ENCODE measurements around the gene KIF1C. TPM values are rescaled to one million over a fixed set of nuclear protein-coding genes. Genes with fewer than 3 reads are reported as not detected.

The KIF1C gene
- polyA plus RNA-seq, 1 donor from 2014 or later = 15.0 TPM

DNA sequence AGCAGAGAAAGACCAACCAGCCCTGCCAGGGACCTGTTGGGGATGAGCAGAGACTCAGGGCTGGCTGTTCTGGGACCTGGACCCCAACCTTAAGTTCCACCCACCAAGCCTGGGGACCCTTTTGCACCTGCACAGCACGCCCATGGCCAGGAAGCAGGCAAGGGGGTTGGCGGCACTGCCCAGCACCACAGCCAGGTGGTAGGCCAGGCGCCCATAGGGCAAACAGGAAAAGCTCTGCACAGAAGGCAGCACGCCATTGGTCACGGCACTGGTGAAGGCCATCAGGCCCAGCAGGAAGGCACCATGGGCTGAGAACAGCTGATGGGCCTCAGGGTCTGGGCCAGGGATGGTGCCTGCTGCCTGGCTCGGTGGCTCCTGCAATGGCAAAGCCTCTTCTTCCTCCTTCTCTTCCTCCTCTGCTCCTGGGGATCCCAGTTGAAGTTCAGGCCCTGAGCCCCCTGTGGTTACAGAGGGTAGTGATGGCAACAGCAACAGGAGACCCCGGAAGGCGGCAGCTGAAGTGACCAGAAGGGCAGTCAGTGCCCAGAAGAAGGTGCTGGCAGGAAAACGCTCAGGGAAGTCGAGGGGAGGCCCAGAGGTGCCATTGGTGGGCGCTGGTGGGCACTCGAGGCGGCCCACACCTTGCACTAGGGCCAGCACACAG lies 35.7 kb downstream of the KIF1C start:
- Mint-ChIP-seq H3K27me3 (peaks cover 3% of the 10 kb centered on the region), H3K9me3 (no peaks in the 10 kb centered on the region), H3K27ac (no peak overlapping the region), H3K4me1 (peaks cover 6 to 15% (median 12%) of the 10 kb centered on the region in 3 donors), H3K4me3 (peak overlapping the region in 2 of 4 donors; percentile 8 to 37), H3K36me3 (no peaks in the 10 kb centered on the region)

DNA sequence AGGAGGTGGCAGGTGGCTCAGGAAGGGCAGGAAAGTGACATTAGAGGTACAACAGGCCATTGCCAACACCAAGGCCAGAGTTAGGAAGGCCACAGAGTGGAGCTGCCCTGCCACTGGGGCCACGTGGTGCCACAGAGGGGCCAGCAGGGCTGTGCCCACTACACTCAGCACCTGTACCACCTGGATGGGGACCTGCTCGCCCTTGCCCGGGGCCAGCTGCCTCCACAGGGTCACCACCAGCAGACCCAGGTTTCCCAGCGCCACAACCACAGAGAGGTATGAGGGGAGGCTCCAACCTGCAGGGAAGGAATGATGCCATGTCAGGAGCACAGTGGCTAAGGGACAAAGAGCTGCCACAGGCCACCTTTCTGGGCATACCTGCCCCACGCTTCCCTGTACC lies 36.3 kb downstream of the KIF1C start:
- Mint-ChIP-seq H3K4me1 (peaks cover 6 to 15% (median 12%) of the 10 kb centered on the region in 3 donors), H3K36me3 (no peaks in the 10 kb centered on the region), H3K9me3 (no peaks in the 10 kb centered on the region), H3K4me3 (no peak overlapping the region), H3K27me3 (peaks cover 3% of the 10 kb centered on the region), H3K27ac (no peak overlapping the region)

DNA sequence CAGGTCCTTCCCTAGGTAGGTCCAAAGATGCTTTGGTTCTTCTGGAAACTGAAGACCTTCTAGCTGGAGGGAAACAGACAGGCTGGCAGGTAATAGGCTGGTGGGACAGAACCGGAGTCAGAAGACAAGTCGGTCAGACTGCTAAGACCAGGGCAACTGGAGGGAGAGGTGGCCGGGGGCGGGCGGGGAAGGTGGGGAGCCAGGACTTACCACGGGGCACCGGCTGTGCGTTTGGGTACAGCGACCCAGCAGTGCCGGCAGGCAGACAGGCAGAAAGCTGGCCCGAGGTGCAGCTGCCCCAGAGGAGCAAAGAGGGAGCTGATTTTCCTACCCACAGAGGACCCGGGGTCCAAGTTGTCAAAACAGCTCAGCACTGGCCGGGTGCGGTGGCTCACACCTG lies 36.9 kb downstream of the KIF1C start:
- H3K4me1 Mint-ChIP-seq = peaks cover 6 to 15% (median 12%) of the 10 kb centered on the region in 3 donors
- H3K4me3 Mint-ChIP-seq = no peak overlapping the region
- H3K9me3 Mint-ChIP-seq = no peaks in the 10 kb centered on the region
- no peak overlapping the region for H3K27ac Mint-ChIP-seq
- H3K27me3 Mint-ChIP-seq = peaks cover 3% of the 10 kb centered on the region
- no peaks in the 10 kb centered on the region for H3K36me3 Mint-ChIP-seq

DNA sequence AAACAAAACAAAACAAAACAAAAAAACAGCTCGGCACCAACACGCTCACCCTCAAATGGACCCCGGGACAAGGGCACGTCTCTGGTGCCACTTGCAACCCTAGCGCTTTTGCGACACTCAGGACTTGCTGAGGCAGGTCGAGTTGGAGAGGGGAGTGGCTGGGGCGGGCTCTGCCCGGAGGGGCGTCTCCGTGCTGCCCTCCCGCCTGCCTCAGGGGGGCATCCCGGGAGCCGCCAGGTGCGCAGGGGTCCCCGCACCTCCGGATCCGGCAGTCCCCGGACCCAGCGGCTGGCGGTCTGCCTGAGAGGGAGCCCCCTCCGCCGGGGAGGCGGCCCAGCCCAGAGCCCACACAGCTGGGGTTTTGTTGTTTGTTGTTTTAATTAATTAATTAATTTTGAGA lies 37.6 kb downstream of the KIF1C start, which contains the start of gene SLC52A1:
Gene SLC52A1 (minus strand): TSS at position 112 of the 400 bp plus-strand sequence. CDS start 820 bp downstream, outside the sequence.
- no peak within 1 kb of the TSS for H3K27ac Mint-ChIP-seq
- no peaks in the 10 kb centered on the region for H3K9me3 Mint-ChIP-seq
- H3K4me3 Mint-ChIP-seq = no peak within 1 kb of the TSS

DNA sequence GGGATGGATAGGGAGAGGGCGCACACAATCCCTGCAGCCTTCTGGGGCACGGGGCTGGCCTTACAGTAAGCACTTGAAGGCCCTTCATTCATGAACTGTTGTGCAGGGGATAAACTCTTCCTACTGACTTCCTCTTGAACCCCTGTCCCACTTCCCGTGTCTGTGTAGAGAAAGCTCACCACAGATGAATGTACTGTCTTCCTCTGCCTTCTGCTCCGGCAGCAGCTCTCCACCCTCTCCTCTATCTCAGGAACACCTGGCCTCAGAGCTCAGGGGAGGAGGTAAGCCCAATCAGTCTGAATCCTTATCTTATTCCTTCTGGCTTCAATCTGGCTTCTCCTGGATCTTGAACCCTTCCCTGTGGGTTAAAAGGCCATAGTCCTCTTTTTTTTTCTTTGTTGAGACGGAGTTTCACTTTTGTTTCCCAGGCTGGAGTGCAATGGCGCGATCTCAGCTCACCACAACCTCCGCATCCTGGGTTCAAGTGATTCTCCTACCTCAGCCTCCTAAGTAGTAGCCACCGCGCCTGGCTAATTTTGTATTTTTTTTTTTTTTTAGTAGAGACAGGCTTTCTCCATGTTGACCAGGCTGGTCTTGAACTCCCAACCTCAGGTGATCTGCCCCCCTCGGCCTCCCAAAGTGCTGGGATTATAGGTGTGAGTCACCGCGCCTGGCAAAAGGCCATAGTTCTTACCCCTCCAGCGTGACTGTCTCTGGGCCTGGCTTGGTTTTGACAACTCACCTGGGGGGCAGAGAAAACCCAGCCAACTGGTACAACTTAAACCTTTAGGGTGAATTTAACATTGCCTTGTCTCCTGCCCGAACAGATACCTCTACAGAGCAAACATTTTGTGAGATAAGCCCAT lies 44.6 kb downstream of the KIF1C start:
- Mint-ChIP-seq H3K4me1 (peaks cover under 1 to 5% (median 3%) of the 10 kb centered on the region in 3 donors), H3K27ac (no peak overlapping the region)

More for the DNA sequence above, 37.6 kb downstream of the KIF1C start, which contains the start of gene SLC52A1:
- H3K4me1 Mint-ChIP-seq = peaks cover 6 to 15% (median 12%) of the 10 kb centered on the region in 3 donors
- H3K36me3 Mint-ChIP-seq = no peaks in the 10 kb centered on the region
- peaks cover 3% of the 10 kb centered on the region for H3K27me3 Mint-ChIP-seq

DNA sequence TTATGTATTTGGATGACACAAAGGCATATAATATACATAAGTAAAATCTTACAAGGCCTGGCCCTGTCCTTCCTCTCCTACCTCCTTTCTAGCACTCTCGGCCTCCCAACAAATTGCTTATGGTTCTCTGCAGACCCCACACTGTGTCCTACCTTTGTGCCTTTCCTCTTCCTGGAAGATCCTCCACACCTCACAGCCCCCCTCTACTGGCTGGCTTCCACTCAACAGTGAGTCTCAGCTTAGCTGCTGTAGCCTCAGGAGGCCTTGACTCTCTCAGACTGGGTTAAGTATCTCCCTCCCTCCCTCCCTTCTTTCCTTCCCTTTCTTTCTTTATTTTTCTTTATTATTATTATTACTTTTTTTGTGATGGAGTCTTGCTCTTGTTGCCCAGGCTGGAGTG lies 45.8 kb downstream of the KIF1C start:
- H3K27me3 Mint-ChIP-seq = no peaks in the 10 kb centered on the region
- no peaks in the 10 kb centered on the region for H3K9me3 Mint-ChIP-seq
- H3K4me1 Mint-ChIP-seq = peaks cover 5 to 9% (median 6%) of the 10 kb centered on the region in 3 donors
- H3K27ac Mint-ChIP-seq = no peak overlapping the region
- H3K36me3 Mint-ChIP-seq = no peaks in the 10 kb centered on the region
- H3K4me3 Mint-ChIP-seq = peak overlapping the region in 1 of 4 donors; percentile 39

More for the DNA sequence above, 44.6 kb downstream of the KIF1C start:
- Mint-ChIP-seq H3K9me3 (no peaks in the 10 kb centered on the region), H3K4me3 (peak overlapping the region in 1 of 4 donors; percentile 80), H3K36me3 (no peaks in the 10 kb centered on the region), H3K27me3 (no peaks in the 10 kb centered on the region)

DNA sequence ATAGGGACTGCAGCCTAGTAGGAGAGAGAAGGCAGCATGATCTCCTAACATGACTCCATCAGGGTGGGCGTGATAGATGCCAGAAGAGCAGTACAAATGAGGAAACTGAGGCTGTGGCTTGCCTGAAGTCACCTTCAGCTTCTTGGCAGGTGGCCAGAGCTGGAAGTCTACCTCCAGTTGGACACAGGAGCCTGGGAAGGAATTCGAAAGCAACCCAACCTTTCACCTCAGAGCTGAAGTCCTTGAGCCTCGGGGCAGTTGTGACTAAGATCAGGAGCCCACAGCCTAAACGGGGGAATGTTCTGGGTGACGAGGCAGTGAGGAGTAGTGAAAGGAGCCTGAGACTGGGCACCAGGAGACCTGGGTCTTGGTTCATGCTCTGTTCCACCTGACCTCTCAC lies 46.9 kb downstream of the KIF1C start:
- Mint-ChIP-seq H3K27ac (peak overlapping the region in 1 of 3 donors; percentile 16), H3K36me3 (no peaks in the 10 kb centered on the region), H3K9me3 (no peaks in the 10 kb centered on the region), H3K27me3 (no peaks in the 10 kb centered on the region), H3K4me1 (peaks cover 10 to 16% (median 10%) of the 10 kb centered on the region in 3 donors), H3K4me3 (no peak overlapping the region)

DNA sequence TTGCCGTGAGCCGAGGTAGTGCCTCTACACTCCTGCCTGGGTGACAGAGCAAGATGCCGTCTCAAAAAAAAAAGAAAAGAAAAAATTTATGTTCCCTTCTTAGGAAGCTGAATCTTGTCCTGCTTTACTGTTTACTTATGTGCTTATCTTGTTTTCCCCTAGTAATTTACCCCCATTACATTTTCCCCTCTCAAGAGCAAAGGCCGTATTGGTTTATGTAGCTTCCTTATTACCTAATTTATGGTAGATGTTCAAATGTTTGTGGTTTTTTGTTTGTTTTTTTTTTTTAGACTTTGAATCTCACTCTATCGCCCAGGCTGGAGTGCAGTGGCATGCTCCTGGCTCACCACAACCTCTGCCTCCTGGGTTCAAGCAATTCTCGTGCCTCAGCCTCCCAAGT lies 47.7 kb downstream of the KIF1C start:
- Mint-ChIP-seq H3K27ac (peak overlapping the region in 1 of 3 donors; percentile 50), H3K4me3 (no peak overlapping the region), H3K27me3 (no peaks in the 10 kb centered on the region), H3K9me3 (no peaks in the 10 kb centered on the region), H3K4me1 (peaks cover 12 to 22% (median 18%) of the 10 kb centered on the region in 3 donors), H3K36me3 (no peaks in the 10 kb centered on the region)

DNA sequence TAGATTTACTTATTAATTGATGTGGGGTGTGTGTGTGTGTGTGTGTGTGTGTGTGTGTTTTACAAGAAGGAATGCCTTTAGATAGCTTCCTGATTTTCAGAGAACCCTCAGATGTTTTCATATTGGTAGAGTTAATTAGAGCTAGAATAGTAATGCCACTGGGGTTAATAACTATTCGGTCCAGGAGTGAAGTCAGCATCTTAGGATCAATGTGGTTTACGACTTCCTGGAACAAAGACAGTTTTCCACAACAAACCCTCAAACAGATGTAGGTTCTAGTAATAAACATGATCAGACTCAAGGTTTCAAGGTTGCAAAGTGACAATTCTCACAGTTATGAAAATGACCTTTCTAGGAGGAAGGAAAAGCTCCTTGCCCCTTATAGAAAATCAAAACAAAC lies 49.7 kb downstream of the KIF1C start:
- no peaks in the 10 kb centered on the region for H3K27me3 Mint-ChIP-seq
- peak overlapping the region in 1 of 4 donors; percentile 36 for H3K4me3 Mint-ChIP-seq
- peaks cover 10 to 19% (median 18%) of the 10 kb centered on the region in 3 donors for H3K4me1 Mint-ChIP-seq
- H3K9me3 Mint-ChIP-seq = no peaks in the 10 kb centered on the region
- no peaks in the 10 kb centered on the region for H3K36me3 Mint-ChIP-seq
- peak overlapping the region in 1 of 3 donors; percentile 99 for H3K27ac Mint-ChIP-seq

DNA sequence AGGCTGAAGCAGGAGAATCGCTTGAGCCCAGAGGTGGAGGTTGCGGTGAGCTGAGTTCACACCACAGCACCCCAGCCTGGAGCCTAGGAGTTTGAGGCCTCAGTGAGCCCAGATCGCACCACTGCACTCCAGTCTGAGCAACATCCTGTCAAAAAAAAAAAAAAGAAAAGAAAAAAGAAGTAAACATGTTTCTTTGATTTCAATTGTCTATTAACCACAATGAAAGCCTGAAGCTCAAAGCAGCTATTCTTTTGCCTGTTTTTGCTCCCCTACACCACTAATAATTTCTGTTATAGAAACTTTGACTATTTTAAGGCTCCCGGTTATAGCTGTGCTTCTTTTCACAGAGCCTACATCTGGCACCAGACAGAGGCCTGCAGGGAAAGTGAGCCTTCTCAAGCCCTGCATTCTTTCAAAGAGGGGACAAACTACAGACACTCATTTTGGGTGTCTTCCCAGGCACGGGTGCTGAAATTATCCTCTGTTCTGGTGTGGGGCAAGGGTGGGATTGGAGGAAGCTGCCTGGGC lies 51.6 kb downstream of the KIF1C start:
- H3K27me3 Mint-ChIP-seq = no peaks in the 10 kb centered on the region
- H3K36me3 Mint-ChIP-seq = no peaks in the 10 kb centered on the region

DNA sequence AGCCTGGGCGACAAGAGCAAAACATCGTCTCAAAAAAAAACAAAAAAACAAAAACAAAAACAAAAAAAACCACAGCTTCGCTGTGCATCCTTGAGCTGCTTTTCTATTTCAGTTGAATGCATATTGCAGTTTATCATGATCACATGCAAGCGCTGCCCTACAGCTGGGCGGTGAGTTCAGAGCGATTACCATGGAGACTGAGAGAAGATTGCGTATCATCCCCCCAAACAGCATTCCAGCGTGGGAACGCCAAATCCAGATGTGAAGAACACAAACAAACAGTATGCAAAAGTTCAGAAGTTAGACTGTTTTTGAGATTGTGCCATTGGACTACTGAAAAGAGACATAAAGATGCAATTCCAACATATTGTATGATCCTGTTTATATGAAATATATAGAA lies 52.5 kb downstream of the KIF1C start:
- no peaks in the 10 kb centered on the region for H3K27me3 Mint-ChIP-seq
- H3K9me3 Mint-ChIP-seq = no peaks in the 10 kb centered on the region
- H3K4me3 Mint-ChIP-seq = peak overlapping the region in 1 of 4 donors; percentile 12
- peak overlapping the region in 2 of 3 donors; percentile 39 to 93 for H3K27ac Mint-ChIP-seq
- peaks cover 15 to 27% (median 24%) of the 10 kb centered on the region in 3 donors for H3K4me1 Mint-ChIP-seq
- no peaks in the 10 kb centered on the region for H3K36me3 Mint-ChIP-seq

More for the DNA sequence above, 51.6 kb downstream of the KIF1C start:
- Mint-ChIP-seq H3K4me3 (peak overlapping the region in 3 of 4 donors; percentile 2 to 83 (median 81)), H3K27ac (peak overlapping the region; percentile 93 to 99 (median 97)), H3K9me3 (no peaks in the 10 kb centered on the region), H3K4me1 (peaks cover 15 to 27% (median 24%) of the 10 kb centered on the region in 3 donors)

DNA sequence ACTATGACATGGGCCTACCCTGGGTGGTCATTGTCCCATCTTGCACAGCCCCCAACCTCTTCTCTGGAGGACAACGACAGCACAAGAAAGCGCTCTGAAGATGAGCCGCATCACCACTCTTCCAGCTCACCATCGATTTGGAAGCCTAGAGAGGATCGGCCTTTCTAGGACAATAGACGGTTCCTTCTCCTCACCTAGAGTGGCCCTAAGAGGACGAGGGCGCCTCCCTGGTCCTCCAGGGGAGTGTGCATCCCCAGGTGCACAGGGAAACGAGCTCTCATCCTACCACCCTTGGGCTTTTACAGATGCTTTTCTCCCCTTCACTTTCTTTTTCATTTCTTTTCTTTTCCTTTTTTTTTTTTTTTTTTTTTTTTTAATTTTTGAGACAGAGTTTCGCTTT lies 57.8 kb downstream of the KIF1C start:
- Mint-ChIP-seq H3K4me1 (peaks cover 8 to 13% (median 9%) of the 10 kb centered on the region in 3 donors), H3K27me3 (no peaks in the 10 kb centered on the region), H3K4me3 (no peak overlapping the region), H3K27ac (no peak overlapping the region), H3K36me3 (no peaks in the 10 kb centered on the region), H3K9me3 (no peaks in the 10 kb centered on the region)

DNA sequence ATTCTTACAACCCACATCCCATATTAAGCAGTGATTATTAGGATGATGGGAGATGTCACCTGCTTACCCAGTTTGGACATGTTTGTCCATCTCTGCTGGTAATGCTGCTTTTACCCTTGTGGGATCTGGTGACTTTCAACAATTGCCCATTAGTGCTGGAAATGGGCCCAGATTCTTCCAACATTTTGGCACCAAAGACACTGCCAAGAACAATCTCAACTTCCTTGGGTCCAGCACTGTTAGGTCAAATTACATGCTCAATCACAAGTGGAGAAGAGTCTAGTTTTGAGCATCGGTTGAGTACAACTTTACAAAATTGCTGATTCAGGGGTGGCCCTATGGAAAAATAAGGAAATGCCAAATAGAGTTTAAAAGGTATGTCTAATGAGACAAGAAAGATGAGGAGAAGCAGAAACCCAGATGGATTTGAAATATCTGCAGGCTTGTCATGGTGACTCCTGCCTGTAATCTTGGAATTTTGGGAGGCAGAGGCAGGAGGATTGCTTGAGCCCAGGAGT lies 67.5 kb downstream of the KIF1C start:
- Mint-ChIP-seq H3K27ac (no peak overlapping the region), H3K4me3 (no peak overlapping the region)

DNA sequence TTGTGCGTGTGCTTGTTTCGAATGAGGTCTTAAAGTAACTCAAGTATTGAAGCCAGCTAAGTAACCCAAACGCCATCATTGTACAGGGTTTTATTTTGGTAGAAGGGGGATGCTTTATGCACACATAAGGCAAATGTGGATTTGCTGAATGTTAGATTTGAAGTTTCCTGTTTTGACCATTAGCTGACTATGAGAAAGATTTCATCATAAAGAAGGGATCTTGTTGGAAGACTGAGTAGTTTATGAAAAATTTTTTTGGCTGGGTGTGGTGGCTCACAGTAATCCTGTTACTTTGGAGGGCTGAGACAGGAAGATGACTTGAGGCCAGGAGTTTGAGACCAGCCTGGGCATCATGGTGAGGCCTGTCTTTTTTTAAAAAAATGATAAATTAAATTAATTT lies 70.5 kb downstream of the KIF1C start:
- Mint-ChIP-seq H3K36me3 (no peaks in the 10 kb centered on the region), H3K4me3 (no peak overlapping the region), H3K27me3 (peaks cover 2% of the 10 kb centered on the region), H3K27ac (no peak overlapping the region), H3K4me1 (no peaks in the 10 kb centered on the region), H3K9me3 (no peaks in the 10 kb centered on the region)

More for the DNA sequence above, 67.5 kb downstream of the KIF1C start:
- Mint-ChIP-seq H3K27me3 (peaks cover 2% of the 10 kb centered on the region), H3K9me3 (no peaks in the 10 kb centered on the region), H3K4me1 (peaks cover 0 to 7% (median 2%) of the 10 kb centered on the region in 3 donors), H3K36me3 (no peaks in the 10 kb centered on the region)

DNA sequence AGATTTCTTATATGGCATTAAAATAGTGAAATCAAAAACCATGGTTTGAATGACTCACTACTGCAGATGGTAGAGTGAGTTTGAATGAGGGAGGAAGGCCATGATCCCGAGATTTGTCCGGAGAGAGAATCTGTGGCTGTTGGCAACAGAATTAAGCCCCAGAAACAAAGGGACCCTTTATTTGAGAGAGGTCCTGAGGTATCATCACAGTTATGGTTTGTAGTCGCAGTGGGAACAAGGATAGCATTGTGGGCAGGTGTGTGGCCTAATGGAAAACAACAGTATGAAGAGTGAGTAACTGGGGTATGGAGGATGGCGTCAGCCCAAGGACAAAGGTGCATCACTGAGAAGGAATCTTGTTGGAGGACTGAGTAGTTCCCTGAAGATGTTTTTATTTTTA lies 72.0 kb downstream of the KIF1C start:
- Mint-ChIP-seq H3K4me1 (no peaks in the 10 kb centered on the region), H3K9me3 (no peaks in the 10 kb centered on the region), H3K4me3 (peak overlapping the region in 1 of 4 donors; percentile 54), H3K27ac (no peak overlapping the region), H3K36me3 (no peaks in the 10 kb centered on the region), H3K27me3 (peaks cover 2% of the 10 kb centered on the region)
